ENCODE data around the gene P2RX7. TPM values are rescaled to one million over a fixed set of nuclear protein-coding genes. Genes with fewer than 3 reads are reported as not detected.

The P2RX7 gene
- polyA plus RNA-seq, 1 of the 3 experiments (the other 2 are of a cell fraction): 0.43 TPM

- no peak overlapping the region for H2AFZ ChIP-seq (ENCODE audit: low read depth)
- H3K79me2 ChIP-seq (ENCODE audit: insufficient read depth): no peaks in the 10 kb centered on the region
- POLR2A ChIA-PET: no interaction called here
- 58% methylated on average over 2 of the region's 2 CpGs for WGBS (ENCODE audit: low lambda C conversion rate)
- CTCF ChIA-PET: interaction anchor here (1.0 to 3.2 kb wide), 2 partner anchors 13 to 15 kb away, joined by 3 to 11 read pairs; no protein-coding TSS in a partner anchor
- H4K20me1 ChIP-seq (ENCODE audit: insufficient read depth): no peaks in the 10 kb centered on the region
- H3K36me3 ChIP-seq (replicated peaks in 1 of 2; ENCODE audit: control insufficient read depth in 1 of 2, insufficient read depth in 2 of 2, low read length in 1 of 2): no peaks in the 10 kb centered on the region
- H3K4me1 ChIP-seq (ENCODE audit: control insufficient read depth in 1 of 2, insufficient read depth in 2 of 2, low read depth in 1 of 2, low read length in 1 of 2): no peaks in the 10 kb centered on the region
- TF ChIP-seq SIN3A (IDR thresholded peaks at IDR 0.05; ENCODE audit: borderline replicate concordance, low read depth, low read length) (no peak), EZH2phosphoT487 (IDR thresholded peaks at IDR 0.05; ENCODE audit: borderline replicate concordance, low read depth) (no peak), MEF2A (IDR thresholded peaks at IDR 0.05; ENCODE audit: borderline replicate concordance, low read depth) (no peak), RCOR1 (IDR thresholded peaks at IDR 0.05; ENCODE audit: low read length) (no peak)
- TF ChIP-seq, protein P1, sequence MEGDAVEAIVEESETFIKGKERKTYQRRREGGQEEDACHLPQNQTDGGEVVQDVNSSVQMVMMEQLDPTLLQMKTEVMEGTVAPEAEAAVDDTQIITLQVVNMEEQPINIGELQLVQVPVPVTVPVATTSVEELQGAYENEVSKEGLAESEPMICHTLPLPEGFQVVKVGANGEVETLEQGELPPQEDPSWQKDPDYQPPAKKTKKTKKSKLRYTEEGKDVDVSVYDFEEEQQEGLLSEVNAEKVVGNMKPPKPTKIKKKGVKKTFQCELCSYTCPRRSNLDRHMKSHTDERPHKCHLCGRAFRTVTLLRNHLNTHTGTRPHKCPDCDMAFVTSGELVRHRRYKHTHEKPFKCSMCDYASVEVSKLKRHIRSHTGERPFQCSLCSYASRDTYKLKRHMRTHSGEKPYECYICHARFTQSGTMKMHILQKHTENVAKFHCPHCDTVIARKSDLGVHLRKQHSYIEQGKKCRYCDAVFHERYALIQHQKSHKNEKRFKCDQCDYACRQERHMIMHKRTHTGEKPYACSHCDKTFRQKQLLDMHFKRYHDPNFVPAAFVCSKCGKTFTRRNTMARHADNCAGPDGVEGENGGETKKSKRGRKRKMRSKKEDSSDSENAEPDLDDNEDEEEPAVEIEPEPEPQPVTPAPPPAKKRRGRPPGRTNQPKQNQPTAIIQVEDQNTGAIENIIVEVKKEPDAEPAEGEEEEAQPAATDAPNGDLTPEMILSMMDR (IDR thresholded peaks at IDR 0.05): no peak
- TF ChIP-seq, protein P2, sequence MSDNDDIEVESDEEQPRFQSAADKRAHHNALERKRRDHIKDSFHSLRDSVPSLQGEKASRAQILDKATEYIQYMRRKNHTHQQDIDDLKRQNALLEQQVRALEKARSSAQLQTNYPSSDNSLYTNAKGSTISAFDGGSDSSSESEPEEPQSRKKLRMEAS (IDR thresholded peaks at IDR 0.05; ENCODE audit: low read depth): no peak
- no peak overlapping the region for H3K4me3 ChIP-seq (ENCODE audit: low read depth in 2 of 2, low read length in 1 of 2)
- no peak overlapping the region for H3K9ac ChIP-seq
- H3K4me2 ChIP-seq: no peak overlapping the region
- no peaks in the 10 kb centered on the region; the same call in 1 of the 2 replicates for H3K27me3 ChIP-seq (ENCODE audit: insufficient read depth)
- no peaks in the 10 kb centered on the region for H3K9me2 ChIP-seq
- H3K27ac ChIP-seq (ENCODE audit: low read depth in 2 of 2, low read length in 1 of 2): no peak overlapping the region
- no peaks in the 10 kb centered on the region for H3K9me3 ChIP-seq
- no peaks in the 10 kb centered on the region for H3F3A ChIP-seq (replicated peaks; ENCODE audit: insufficient read depth)
- no peak for DNase-seq
These were observed 9.2 kb upstream of the P2RX7 start for GRCh38 chr12:121123488-121123887.

GRCh38 chr12:121124402-121125109, 8.1 kb upstream of the P2RX7 start:
- no peaks in the 10 kb centered on the region for H3K36me3 ChIP-seq (replicated peaks in 1 of 2; ENCODE audit: control insufficient read depth in 1 of 2, insufficient read depth in 2 of 2, low read length in 1 of 2)
- no peaks in the 10 kb centered on the region for H4K20me1 ChIP-seq (ENCODE audit: insufficient read depth)
- no peak overlapping the region for H3K9ac ChIP-seq
- no peaks in the 10 kb centered on the region; the same call in 1 of the 2 replicates for H3K27me3 ChIP-seq (ENCODE audit: insufficient read depth)
- H3K4me3 ChIP-seq (ENCODE audit: low read depth in 2 of 2, low read length in 1 of 2): no peak overlapping the region
- H3K4me1 ChIP-seq (ENCODE audit: control insufficient read depth in 1 of 2, insufficient read depth in 2 of 2, low read depth in 1 of 2, low read length in 1 of 2): no peaks in the 10 kb centered on the region; a peak in 1 of 4 replicates
- H3K79me2 ChIP-seq (ENCODE audit: insufficient read depth): no peaks in the 10 kb centered on the region
- ChIA-PET POLR2A (no interaction called here), CTCF (interaction anchor here (0.7 to 3.2 kb wide), 4 partner anchors 14 to 542 kb away, joined by 3 to 11 read pairs (median 3); no protein-coding TSS in a partner anchor)
- no peaks in the 10 kb centered on the region for H3K9me3 ChIP-seq
- H2AFZ ChIP-seq (ENCODE audit: low read depth): no peak overlapping the region
- WGBS (ENCODE audit: low lambda C conversion rate): 51% methylated on average over 4 of the region's 4 CpGs
- H3K4me2 ChIP-seq: no peak overlapping the region
- H3K9me2 ChIP-seq: no peaks in the 10 kb centered on the region
- H3F3A ChIP-seq (replicated peaks; ENCODE audit: insufficient read depth): no peaks in the 10 kb centered on the region
- no peak for DNase-seq
- no peak overlapping the region for H3K27ac ChIP-seq (ENCODE audit: low read depth in 2 of 2, low read length in 1 of 2)
- TF ChIP-seq SIN3A (IDR thresholded peaks at IDR 0.05; ENCODE audit: borderline replicate concordance, low read depth, low read length) (no peak), GATA2 (CRISPR knock-in tag; IDR thresholded peaks at IDR 0.05) (no peak), YY1 (IDR thresholded peaks at IDR 0.05; ENCODE audit: low read depth) (no peak), PBX3 (IDR thresholded peaks at IDR 0.05) (peak; percentile 62), GABPA (IDR thresholded peaks at IDR 0.05; ENCODE audit: low read depth) (no peak), FOSL2 (IDR thresholded peaks at IDR 0.05; ENCODE audit: borderline replicate concordance, low read depth) (peak; percentile 51; the same call in 1 of the 2 replicates), MEF2A (IDR thresholded peaks at IDR 0.05; ENCODE audit: borderline replicate concordance, low read depth) (no peak), TEAD4 (IDR thresholded peaks at IDR 0.05; ENCODE audit: borderline replicate concordance, insufficient read depth) (0 out of 2 replicates have a peak, but pooled peaks have one; percentile 20), POLR2AphosphoS5 (IDR thresholded peaks at IDR 0.05; ENCODE audit: low read depth, low read length) (no peak), JUND (IDR thresholded peaks at IDR 0.05) (peak; percentile 67), TAF1 (IDR thresholded peaks at IDR 0.05; ENCODE audit: borderline replicate concordance, low read depth, low read length) (no peak), TCF12 (IDR thresholded peaks at IDR 0.05) (peak; percentile 45; the same call in 1 of the 2 replicates), NFIC (IDR thresholded peaks at IDR 0.05; ENCODE audit: borderline replicate concordance) (peak; percentile 48; the same call in 1 of the 2 replicates)
- TF ChIP-seq, protein P2 (IDR thresholded peaks at IDR 0.05; ENCODE audit: low read depth): no peak
- TF ChIP-seq, protein P3, sequence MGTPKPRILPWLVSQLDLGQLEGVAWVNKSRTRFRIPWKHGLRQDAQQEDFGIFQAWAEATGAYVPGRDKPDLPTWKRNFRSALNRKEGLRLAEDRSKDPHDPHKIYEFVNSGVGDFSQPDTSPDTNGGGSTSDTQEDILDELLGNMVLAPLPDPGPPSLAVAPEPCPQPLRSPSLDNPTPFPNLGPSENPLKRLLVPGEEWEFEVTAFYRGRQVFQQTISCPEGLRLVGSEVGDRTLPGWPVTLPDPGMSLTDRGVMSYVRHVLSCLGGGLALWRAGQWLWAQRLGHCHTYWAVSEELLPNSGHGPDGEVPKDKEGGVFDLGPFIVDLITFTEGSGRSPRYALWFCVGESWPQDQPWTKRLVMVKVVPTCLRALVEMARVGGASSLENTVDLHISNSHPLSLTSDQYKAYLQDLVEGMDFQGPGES (IDR thresholded peaks at IDR 0.05; ENCODE audit: low read depth, low read length): no peak
